ENCODE results near the gene PRELID3B.

- TF ChIP-seq EP300 (IDR thresholded peaks at IDR 0.05; ENCODE audit: borderline replicate concordance) (no peak), YY1 (IDR thresholded peaks at IDR 0.05; ENCODE audit: low read depth) (no peak), RAD21 (IDR thresholded peaks at IDR 0.05; ENCODE audit: low read depth) (no peak), NFIC (IDR thresholded peaks at IDR 0.05) (no peak)
- TF ChIP-seq, protein P1, sequence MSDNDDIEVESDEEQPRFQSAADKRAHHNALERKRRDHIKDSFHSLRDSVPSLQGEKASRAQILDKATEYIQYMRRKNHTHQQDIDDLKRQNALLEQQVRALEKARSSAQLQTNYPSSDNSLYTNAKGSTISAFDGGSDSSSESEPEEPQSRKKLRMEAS (IDR thresholded peaks at IDR 0.05), result no peak
Measured at GRCh38 chr20:58987790-58988564, 54.6 kb downstream of the PRELID3B start.

Data from Ishikawa (cell line).